GM19372 (cell line): ENCODE measurements around the gene CAPN13.

Source experiments
- ATAC-seq: cut with Tn5 transposase; IDR thresholded peaks from one replicate; pipeline ENCODE4 v1.9.1; 2021; ENCODE audit warnings: mild to moderate bottlenecking, low read depth, moderate library complexity; ENCODE audit not compliant: unreplicated experiment

Gene CAPN13

DNA sequence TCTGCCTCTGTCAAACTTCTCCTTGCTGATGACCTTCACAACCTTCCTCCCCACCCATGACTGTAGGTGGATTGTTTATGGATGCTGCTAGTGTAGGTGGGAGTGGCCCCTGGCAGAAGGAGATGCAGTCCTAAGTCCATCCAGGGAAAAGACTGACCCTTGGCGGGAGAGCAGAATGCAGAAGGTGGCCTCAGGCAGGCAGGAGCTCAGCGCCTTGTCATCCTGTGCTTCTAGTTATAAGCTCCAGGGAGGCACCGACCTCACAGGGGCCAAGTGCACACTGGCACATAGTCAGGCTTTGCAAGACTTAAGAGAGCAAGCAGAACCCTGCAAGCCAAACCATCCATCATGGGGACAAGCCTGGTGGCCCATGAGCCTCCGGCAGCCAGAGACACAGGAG lies 74.4 kb downstream of the CAPN13 start:
- no peak for ATAC-seq

- ATAC-seq = no peak
Measured at GRCh38 chr2:30732376-30732775, 74.9 kb downstream of the CAPN13 start.

- ATAC-seq = no peak
Measured at GRCh38 chr2:30731706-30732105, 75.5 kb downstream of the CAPN13 start.

- ATAC-seq = no peak
Measured at GRCh38 chr2:30730736-30731647, 76.3 kb downstream of the CAPN13 start.

DNA sequence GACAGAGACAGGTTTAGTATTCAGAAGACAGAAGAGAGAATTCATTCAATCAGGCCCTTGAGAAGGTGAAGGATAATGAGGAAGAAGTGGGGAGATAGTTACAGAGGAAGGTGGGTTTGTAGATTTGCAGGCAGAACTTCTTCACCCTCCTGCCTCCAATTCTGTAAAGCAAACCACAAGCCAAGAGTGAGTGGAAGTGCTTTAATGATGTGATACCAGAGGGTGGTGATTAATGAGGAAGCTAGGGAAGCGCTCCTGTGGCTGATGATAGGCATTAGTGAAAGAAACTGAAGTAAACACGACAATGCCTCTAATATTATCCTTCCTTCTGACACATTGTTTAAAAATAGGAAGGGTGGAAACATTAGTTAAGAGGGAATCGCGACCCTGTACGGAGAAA lies 78.2 kb downstream of the CAPN13 start:
- no peak for ATAC-seq

DNA sequence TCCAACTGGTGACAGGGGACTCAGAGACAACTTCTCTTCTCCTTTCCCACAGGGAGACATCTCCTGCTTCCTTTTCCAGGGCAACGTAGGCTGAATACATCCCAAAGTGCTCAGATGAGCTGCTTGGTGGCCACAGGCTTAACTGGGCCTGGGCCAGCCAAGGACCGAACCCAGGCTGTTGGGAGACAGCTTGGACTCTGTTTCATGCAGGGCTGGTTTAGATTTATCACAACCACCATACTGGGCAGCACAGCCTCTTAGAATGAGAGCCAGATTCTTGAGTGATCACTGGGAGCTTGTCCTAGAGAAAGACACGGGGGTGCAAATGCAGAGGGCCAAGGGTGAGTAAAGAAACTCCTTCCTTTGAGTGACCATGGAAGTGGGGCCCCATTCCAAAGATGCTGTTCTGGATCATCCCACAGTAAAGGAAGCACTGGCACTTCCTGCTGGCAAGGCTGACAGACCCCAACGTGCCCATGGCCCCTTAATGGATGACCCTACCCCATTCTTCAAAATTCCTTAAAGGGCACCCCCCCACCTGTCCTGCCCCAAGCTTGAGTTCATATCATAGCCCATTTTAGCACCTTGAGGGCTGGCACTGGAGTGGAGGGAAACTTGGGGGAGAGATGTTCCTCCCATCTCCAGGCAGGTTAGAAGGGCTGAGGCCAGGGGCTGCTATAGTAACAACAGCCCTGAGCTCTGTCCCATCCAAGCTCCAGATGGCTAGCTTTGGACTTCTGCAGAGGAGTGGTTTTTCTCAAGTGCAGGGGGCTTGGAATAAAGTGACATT lies 84.1 kb downstream of the CAPN13 start:
- ATAC-seq = no peak

DNA sequence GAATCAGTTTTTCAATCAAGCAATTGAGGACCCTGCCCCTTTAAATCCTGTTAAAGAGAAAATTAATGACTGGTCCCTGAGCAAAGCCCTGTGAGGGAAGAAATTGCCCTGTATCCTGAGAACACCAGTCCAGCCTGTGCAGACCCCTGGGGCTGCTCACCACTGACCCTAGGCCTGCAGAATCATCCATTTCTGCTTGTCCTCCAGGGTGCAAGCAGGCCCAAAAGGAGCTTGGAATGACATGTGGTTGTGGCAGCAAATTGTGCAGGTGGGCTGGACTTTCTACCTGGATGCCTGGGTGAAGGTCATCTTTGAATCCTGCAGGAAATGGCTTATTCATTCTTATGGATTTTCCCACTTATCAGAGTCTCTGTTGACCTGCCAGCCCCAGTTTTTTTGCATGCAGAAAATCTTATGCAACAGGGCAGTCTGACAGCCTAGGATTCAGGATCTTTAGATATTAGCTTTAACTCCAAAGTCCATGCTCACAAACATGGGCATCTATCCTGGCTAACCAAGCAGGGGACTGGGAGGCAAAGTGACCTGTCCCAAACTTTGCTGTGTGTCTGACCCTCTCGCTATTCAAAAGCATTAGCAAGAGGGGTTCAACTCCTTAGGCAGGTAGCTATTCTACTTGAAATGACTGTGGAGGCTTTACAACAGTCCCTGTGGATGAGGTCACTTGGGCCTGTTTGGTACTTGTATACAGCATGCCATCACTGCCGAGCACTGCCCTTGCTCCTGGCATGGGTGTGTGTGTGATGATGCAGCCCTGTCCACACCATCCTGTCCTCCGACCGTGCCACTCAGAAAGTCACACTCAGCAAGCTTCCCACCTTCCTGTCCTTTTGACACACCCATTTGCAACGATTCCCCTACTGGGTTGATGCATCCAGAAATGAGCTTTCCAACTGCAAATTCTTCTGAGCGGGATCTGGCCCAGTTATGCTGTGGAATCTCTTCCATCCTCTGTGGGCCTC lies 85.3 kb downstream of the CAPN13 start:
- ATAC-seq = no peak

GRCh38 chr2:30721241-30721640 lies 86.0 kb downstream of the CAPN13 start:
- ATAC-seq = no peak

GRCh38 chr2:30717081-30717650 lies 90.1 kb downstream of the CAPN13 start:
- ATAC-seq = no peak

DNA sequence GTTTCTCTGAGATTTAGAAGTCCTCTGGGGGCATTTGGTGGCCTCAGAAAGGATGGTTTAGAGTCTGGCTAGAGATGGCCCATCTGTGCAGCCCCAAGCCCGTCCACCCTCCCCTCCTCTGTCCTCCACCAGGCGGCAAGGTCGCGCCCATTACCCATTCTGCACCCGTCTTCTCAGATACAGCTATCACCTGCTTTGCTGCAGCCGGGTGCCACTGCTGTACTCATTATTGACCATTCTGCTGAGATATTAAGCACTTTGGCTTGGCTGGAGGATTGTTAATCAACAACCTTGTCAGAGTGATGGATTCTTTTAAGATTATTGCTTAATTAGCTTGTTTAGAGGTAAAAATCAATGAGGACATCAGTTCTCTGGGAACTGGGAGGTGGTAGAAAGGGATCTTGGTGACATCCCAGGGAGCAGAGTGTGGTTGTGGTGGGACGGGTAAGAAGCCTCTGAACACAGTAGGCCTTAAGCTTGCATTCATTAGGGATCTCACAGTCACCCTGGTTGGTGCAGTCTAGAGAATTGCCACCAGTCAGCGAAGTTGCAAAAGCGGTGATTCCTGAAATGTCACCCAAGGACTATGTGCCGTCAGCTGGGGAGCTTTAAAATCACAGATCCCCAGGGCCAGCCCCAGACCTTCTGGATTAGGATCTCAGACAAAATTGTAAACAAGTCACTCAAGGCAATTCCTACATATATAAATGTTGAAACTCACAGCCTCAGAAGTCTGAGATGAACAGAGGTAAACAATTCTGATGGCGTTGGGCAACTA lies 90.9 kb downstream of the CAPN13 start:
- ATAC-seq = no peak

- ATAC-seq = no peak
Measured at GRCh38 chr2:30714811-30715709, 92.2 kb downstream of the CAPN13 start.

DNA sequence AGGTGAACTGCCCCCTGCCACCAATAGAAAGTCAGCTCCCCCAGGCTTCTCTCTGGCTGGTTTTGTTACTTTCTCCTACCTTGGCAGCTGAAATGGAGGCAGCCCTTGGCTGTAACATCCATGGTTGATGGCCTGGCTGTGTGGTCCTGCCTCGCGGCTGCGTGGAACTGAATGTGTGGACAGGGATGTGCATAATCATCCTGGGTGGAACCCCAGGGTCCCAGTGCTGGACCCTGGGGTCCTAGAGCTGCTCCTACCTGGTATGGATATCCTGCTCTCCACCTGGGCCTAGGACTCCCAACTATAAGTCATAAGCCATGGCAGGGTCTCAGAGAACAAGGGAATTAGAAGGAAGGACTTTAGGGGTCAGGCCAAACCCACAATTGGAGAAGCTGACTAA lies 93.5 kb downstream of the CAPN13 start:
- ATAC-seq = peak; percentile 18

DNA sequence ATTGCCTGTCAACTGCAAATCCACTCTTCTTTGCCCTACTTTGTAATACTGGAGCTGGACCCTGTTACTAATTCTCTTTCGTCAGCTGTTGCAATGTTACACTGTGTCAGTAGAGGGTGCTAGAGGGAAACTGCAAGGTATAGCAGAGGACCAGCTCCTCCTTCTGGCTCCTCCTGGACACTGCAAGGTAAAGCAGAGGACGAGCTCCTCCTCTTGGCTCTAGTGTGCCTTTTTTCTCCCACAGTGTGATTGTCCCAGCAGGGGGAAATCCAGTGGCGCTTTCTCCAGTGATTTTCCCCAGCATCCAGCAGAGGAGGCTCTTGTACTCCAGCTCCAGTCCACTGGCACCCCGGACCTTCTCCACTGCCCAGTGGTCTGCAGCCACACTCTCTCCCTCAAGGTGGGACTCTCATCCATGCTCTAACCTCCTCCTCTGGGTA lies 95.6 kb downstream of the CAPN13 start:
- peak; percentile 69 for ATAC-seq

DNA sequence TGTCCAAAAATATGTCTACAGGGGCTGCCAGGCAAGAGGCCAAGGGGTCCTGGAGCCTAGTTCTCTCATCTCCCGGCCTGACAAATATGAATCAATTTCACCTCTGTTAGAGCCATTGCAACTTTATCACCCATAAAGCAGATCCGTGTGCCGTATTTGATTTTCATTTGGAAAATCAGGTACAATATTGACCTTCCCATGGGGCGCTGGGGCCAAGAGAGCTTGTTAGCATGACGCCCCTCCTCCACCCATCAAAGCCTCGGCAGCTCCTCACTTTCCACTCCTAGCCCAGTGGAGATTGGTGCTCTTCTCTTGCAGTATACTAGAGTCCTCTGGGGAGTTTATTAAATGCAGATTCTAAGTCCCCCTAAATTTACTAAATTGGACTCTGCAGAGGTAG lies 96.8 kb downstream of the CAPN13 start:
- ATAC-seq = no peak

DNA sequence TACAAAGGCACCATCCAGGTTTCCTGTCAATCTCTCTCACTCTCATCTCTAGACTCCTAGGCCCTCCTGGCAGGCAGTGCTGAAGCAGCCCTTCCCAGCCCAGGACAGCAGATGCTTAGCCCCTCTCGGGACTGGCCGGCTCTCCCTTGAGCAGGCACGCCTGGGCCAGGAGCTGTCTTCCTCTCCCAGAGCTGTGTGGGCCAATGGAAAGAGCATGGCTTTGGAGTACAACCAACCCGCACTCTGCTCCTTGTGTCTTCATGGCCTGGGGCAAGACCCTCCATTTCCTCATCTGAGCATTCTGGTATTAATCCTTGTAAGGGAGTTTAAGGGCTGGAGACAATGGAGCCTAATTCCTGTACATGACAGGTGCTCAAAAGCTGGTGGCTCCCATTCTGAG lies 97.2 kb downstream of the CAPN13 start:
- no peak for ATAC-seq

DNA sequence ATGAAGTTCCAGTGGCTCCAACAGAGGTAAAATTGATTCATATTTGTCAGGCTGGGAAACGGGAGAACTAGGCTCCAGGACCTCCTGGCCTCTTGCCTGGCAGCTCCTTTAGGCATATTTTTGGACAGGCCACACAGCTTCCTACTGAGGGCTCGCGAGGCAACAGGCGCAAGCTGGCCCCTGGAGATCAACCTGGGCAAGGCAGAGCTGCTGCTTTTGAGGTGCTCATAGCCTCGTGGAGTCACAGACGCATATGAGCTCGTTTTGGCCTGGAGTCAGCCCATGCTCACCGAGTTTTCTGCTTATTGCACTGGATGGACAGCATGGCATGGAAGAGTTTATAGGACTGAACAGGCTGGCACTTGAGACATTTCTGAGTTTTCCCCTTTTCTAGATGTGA lies 97.7 kb downstream of the CAPN13 start:
- ATAC-seq = no peak

DNA sequence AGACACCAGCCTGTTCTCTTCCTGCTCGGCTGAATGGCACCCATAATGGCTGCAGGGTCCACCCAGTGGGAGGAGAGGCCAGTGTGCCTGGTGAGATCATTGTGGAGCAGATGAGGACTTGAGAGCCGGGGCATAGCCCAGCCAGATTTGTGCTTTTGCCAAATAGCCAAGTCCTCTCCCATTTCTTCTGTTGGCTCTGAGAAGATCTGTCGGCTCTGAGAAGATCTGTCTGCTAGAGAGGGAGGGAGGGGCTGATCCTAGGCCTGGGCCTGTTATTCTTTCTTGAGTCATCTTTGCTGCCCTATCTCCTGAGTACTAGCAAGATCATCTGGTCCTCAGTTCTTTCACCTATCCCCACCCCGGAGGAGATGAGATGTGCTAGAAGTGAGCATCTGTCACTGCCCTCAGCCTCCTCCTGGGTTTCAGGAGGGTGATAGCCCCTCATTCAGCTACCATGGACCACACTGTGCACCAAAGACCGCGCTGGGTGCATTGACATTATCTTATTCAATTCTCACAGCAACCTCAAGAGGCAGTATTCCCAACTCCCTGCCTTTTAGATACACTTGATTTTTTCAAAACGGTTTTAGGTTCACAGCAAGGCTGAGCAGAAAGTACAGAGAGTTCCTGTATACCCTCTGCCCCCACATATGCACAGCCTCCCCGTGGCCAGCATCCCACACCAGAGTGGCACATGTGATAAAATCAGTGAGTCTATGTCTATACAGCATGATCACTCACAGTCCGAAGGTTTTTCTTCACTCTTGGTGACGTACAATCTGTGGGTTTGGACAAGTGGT lies 98.6 kb downstream of the CAPN13 start:
- ATAC-seq = no peak
